SH-SY5Y (cell line): Measurements from ENCODE around the gene THUMPD3.

Experiments used
- GATA2 ChIP-seq: IDR thresholded peaks from 2 replicates; pipeline ENCODE4 v1.6.1; 2011; ENCODE audit warnings: mild to moderate bottlenecking, low read depth, low read length
- GATA3 ChIP-seq: IDR thresholded peaks from 2 replicates; pipeline ENCODE4 v1.6.1; 2011; ENCODE audit warnings: low read depth, mild to moderate bottlenecking, low read length, moderate library complexity

GRCh38 chr3:9412293-9412692 lies 49.4 kb downstream of the THUMPD3 start:
- TF ChIP-seq GATA2 (no peak), GATA3 (no peak)
